RPMI7951 (cell line): Measurements from ENCODE around the gene PDIA4. TPM values are rescaled to one million over a fixed set of nuclear protein-coding genes. Genes with fewer than 3 reads are reported as not detected.
"Not testable (repeated sequence)": the region's sequence is repeated elsewhere in the genome, so short reads cannot be mapped to it uniquely, and the experiment has no call there.

Experiments used
- DNase-seq: peaks from one replicate; pipeline ENCODE4 v3.0.0-alpha.2; 2012; ENCODE audit warnings: low read depth
- total RNA-seq: library from RNA; depleted of rRNA; stranded (reverse); fragments of >200 nt; shearing (Covaris generic); gene quantifications from 2 replicates; pipeline ENCODE4 v1.2.3, GENCODE V29; 2014

PDIA4 gene
- total RNA-seq, 1 experiment from 2014 or later: 237 TPM

DNA sequence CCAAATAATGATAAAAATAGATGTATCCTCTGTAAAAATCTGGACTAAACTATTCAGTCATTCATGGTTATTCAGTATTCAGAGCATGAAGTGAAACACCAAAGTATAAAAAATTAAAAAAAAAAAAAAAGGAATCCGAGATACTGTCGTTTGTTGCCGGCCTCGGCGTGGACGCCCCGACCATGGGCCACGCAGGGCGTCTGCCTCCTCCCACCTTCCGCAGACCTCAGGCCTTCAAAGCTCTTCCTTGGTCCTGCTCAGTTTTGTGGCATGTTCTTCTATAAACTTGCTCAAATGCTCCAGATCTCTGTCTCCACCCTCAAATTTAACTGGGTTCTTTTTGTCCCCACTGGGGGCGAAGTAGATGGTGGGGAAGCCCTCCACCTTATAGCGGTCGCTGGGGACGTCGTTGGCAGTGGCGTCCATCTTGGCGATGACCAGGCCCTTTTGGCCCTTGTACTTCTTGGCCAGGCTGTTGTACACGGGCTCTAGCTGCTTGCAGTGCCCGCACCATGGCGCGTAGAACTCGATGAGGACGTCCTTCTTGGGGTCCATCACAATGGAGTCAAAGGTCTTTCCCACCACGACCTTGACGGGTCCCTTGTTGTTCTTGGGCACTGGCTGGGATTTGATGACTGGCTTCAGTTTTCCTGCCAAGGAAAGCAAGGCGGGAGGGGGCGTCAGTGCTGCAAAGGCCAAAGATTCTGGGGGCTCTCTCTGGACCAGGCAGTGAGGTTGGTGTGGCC is 24.6 kb downstream of the PDIA4 start:
- DNase-seq: no peak

DNA sequence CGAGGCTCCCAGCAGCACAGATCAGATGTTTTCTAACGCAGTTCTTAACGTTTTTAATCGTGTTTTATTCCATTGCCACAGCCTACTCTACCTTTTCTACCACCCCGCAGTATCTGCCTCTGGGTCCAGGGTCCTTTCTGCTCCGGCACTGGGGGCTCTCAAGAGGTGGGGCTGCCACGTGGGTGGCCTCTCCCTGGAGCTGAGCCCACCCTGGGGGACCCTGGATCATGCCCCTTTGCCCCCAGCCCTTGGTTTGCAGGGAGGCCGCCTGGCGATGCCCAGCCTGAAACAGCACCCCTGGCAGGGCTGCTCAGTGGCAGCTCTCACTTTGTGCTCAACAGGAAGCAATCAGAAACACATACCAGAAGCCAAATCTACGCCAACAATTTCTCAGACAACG is 25.3 kb downstream of the PDIA4 start:
- no peak for DNase-seq

DNA sequence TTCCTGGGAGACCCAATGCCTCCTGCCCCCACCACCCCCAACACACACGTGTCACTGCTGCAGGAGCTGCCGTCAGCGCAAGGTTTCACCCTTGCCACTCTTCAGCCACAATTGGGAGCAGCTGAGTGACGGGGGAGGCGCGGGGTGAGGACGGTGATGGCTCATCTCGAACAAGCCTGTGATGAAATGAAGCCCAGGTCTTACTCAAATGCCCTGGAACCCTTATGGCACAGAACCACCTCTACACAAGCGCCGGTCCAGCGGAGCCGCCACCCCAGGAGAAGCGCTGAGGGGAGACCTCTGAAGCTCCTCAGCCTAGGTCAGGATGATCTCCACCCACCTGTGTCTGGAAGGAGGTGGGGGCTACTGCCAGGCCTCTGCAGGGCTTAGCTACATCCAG is 25.7 kb downstream of the PDIA4 start:
- no peak for DNase-seq

DNA sequence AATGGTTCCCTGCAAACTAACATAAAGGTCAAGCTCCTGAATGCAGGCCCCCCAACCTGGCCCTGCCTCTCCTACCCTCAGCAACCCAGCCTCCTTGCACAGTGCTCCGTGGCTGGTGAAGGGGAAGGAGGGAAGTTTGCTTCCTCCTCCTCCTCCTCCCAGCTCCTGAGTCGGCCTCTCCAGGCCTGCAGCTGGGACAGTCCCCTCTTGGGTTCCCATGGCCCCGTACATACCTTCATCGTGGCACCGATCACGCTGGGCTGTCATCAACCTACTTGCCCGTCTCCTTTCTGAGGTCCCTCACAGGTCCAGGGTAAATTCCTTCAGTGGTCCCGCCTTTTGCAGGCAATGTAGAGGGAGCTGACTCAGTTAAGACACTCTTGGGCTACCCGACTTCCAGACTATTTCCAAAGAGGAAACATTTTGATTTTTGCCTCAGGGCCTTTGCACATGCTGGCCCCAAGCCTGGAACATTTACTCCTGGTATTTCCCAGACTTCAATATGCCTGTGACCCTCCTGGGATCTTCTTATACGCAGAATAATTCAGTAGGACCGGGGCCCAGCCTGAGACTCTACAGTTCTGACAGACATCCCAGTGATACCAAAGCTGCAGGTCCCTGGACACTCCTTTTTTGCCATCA is 26.8 kb downstream of the PDIA4 start:
- DNase-seq: no peak

DNA sequence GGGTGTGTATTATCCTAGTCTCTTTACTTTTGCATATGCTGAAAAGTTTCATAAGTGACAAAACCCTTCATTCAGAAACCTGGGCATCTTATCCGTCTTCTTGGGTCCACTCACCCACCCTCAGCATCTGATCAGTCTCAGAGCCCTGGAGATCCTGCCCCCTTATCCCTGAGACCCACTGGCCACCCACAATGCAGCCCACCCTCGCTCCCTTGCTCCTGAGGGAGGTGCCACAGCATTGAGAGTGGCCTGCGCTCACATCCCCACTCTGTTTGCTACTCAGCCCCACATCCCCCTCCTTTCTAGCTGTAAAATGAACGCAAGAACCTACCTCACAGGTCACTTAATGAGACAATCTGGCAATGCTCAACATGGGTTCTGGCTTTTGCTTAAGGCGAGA is 27.3 kb downstream of the PDIA4 start:
- DNase-seq: no peak

DNA sequence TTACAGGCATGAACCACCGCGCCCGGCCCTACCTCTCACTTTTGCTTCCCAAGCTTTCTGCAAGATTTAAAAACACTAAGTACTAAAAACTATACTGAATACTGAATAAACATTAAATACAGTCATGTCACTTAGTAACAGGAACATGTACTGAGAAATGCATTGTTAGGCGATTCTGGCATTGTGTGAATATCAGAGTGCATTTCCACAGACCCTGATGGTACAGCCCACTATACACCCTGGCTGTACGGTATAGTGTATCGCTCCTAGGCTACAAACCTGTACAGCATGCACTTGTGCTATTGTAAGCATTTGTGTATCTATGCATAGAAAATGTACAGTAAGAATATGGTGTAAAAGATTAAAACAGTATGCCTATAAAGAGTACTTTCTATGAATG is 29.1 kb downstream of the PDIA4 start:
- no peak for DNase-seq

DNA sequence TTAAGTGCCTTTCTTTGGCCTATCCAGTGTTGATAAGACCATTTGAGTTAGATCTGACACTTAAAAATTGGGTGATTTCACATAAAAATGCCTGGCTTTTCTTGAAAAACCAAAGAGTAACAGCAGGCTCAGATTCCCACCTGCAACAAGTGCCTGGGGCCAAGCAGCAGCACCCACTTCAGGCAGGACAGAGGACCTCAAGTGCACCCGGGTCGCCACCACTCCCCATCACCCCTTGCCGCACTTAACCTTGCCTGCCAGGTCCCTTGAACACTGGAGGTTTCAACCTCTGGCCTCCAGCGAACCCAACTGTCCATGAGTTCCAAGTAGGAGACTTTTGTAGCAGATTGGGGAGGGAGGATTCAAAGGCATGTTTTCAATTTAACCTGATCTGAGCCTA is 30.8 kb downstream of the PDIA4 start:
- no peak for DNase-seq

DNA sequence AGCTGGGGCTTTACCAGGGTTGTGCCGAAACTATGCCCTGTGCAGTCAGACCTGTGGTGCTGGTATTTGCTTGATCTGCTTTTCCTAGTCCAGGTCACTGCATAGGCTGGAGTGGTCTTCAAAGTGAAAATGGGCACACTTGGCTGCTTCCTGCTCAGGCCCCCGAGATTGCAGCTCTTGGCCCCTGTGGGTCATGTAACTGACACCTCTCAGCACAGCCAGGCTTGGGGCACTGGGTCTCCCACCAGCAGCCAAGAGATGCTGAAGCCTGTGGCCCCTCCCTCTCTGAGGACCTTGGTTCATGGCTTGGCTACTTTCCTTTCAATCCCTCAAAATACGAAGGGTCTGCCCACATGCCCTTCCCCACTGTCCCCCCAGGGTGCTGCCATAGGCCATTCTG is 33.7 kb downstream of the PDIA4 start:
- no peak for DNase-seq

DNA sequence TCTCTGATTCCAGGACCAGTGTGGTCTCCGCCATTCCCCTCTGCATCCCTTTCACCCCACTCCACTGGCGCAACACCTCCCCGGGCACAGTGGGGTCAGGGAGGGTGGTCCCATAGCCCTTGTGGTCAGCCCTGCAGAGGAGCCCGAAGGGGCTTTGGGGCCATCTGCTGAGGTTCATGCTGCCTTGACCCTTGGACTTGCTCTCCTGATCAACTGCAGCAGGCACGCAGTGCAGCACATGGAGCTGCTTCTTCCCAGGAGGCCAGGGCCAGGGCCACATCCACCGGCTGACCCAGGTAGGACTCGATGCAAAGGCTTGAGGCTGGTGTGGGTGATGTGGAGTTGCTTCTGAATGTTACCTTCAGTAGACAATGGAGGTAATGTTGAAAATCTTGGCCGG is 35.1 kb downstream of the PDIA4 start:
- DNase-seq: no peak

DNA sequence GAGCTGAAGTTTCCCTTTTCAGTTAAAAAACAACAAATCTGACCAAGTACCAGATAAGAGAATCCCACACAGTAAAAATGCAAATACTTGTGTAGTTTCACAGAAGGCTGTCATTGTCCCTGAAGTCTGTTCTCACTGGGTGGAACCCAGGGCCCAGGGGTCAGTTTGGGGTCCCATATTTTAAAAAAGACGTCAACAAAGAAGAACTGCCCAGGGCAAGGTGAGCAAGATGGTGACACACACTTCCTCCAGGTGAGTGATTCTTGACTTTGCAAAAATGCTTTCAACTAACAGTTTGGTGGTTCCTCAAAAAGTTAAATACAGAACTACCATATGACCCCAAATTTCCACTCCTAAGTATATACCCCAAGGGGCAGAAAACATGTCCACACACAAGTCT is 36.8 kb downstream of the PDIA4 start:
- no peak for DNase-seq

DNA sequence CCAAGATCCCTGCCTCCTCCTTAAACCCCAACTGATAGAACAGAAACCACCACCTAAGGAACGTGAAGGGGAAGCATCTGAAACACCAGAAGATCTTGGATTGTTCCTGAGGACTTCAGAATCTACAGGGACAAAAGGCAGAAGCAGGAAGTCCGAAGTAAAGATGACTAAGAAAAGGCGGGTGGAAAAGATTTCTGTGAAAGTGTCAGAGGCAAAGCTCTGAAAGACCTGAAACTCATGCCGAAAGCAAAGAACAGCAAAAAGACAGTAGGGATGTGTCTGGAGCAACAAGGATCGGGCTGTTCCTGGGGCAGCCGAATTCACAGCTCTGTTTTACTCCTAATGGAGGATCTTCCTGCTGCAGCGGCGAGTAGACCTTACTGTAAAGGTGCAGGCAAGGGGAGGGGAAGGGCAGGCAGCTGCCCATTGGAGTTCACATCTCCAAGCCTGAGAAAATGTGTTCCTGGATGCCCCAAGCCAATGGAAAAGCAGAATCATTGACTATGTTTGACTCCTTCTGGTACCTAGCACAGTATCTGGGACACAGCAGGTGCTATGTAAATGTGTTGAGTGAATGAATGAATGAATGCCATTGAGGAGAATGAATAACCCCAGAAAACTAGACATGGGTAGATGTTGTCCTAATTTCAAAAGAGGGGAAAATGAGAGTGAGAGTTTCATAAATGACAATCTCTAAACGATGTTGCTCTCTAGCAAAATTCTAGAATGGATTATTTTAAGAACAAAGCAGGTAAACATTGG is 40.4 kb downstream of the PDIA4 start:
- no peak for DNase-seq

DNA sequence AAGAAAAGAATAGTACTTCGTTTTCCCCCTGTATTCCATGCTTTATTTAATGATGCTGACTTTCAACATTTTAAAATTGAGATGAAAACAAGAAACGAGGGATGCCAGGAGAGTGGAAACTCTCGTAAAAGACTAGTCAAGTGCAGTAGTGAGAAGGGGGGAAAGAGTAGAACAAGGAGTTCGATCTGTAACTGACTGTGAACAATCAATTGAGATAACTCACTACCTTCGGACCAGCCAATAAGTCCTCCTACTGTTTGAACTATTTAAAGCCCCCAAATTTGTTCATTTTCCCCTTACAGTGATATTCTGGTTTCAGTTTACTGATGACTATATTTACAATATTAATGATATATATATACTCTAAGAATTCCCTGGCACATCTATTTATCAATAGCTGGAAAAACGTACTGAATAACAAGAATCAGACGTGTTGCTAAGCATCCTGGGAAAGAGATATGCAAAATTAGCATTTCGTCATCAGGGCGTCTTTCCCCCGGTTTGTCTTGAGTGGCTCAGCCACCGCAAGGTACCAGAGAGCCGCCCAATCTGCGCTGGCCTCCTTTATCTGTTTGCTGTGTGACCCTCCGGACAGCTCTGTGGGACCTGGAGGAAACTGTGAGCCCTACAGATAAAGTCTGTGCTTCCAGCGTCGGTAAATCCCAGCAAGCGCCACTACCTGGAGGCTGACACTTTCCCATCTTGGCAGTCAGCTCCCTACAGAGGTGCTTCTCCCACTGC is 41.1 kb downstream of the PDIA4 start:
- peak; percentile 88 for DNase-seq

DNA sequence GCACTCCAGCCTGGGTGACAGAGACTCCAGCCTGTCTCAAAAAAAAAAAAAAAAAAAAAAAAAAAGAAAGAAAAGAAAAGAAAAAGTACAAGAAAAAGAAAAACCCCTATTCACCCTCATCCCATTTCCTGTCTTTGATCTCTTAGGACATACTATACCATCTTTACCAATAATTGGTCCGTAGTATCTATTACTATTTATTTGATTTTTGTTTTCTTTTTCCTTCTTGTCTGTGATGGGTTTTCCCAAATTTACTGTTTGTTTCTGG is 41.6 kb downstream of the PDIA4 start:
- no peak for DNase-seq

DNA sequence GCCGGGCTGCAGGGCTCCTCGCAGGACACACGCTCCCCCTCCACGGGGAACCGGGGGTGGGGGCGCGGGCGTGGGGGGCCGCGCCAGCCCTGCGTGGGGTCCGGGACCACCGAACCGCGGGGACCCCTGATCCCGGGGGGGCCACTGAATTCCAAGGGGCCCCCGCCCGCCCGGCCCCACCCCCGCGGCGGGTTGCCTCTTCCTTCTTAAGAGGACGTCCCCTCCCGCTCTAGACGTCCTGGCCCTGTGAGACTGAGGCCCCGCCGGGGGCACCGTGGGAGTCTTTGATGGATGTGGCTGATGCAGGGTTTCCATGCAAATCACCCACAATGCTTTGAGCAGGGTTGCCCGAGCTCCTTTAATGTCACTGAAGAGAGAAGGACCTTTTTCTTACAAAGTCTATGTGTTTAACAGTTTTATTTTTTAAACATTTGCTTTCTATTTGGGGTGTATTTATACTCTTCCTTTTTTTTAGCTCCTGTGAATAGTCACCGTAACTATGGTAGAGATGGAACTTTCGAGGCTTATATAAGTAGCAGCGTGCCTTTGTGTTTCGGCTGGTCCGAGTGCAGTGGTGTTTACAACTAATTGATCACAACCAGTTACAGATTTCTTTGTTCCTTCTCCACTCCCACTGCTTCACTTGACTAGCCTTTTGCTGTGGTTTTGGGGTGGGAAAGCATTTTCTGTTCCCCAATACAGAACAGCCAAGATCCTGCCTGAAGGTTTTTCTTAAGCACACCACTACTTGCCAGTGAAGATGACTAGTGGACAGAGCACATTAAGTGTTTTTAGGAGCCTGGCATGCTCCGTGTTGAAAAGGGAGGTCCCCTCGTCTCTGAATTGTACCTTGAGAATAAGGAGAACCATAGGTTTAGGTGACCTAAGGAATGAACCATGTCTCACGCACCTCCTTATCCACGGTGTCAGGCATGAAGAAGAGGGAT is 44.8 kb downstream of the PDIA4 start:
- peak; percentile 81 for DNase-seq

DNA sequence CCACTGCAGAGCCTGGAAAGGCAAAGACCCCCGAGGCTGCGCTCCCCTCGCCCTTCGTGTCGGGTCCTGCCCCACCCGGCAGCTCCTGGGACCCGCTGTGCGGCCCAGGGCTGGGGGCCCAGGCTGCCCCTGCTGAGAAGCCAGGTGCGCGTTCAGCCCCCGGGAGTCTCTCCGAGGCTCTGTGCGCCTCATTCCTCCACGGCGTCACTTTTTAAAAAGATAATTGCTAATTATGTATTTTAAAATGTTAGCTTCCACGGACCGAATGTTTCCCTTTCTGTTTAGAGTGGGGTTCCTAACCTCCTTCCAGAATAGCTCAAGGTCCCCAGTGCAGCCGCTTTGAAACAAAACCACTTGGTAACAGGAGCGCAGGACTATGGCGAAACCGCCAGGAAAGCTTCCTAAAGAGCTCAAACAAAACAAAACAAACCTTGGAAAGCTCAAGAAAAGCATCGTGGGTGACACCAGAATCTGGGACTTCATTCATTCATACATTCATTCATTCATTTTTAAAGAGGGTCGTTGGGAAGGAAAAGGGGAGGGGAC is 45.6 kb downstream of the PDIA4 start:
- DNase-seq: peak; percentile 31

DNA sequence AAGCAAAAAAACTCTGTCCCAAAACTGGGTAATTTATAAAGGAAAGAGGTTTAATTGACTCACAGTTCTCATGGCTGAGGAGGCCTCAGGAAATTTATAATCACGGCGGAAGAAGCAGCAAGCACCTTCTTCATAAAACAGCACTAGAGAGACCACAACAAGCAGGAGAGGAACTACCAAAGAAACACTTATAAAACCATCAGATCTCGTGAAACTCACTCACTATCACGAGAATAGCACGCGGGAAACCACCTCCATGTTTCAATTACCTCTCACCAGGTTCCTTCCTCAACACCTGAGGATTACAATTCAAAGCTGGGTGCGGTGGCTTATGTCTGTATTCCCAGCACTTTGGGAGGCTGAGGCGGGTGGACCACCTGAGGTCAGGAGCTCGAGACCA is 48.5 kb downstream of the PDIA4 start:
- no peak for DNase-seq

DNA sequence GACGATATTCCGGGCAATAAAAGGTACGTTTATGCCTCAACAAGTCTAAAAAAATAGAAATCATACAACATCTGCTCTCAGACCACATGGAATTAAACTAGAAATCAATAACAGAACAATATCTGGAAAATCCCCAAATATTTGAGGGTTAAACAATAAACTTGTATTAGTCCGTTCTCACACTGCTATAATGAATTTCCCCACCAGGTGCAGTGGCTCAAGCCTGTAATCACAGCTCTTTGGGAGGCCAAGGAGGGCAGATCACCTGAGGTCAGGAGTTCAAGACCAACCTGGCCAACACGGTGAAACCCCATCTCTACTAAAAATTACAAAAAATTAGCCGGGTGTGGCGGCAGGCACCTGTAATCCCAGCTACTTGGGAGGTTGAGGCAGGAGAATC is 49.2 kb downstream of the PDIA4 start:
- not testable (repeated sequence) for DNase-seq

DNA sequence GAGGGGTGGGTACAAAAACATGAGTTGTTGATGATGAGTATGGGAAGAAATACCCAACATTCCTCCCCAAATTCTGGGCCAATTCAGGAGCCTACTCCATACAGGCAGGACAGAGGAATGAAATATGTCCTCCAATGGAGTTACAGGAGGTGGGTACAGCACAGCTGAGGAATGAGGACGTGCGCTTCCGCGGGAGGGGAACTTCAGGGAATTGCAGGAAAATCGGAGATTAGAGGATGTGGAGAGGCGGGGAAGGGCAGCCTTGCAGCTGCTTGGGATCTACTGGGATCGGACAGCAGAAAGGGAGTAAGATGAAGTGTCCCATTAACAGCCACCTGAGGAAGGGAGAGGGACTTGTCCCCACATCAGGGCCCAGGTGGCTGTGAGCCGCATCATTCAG is 50.2 kb downstream of the PDIA4 start:
- no peak for DNase-seq

DNA sequence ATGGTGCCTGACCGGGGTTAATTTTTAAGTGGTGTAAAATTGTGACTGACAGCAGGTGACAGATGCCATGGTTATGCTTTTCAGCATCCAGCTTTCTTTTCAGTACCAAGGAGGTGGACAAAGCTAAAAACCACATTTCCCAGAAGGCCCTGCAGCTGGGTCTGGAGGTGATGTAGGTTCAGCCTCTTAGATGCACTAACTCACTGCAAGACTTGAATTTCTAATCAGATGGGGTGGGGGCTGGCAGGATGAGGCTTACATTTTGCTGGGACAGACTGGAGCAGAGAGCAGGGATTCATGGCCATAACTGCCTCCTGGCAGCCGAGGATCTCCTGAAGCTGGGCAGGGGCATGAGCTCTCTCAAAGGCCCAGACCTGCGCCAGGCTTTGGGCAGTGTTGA is 52.4 kb downstream of the PDIA4 start:
- DNase-seq: no peak

DNA sequence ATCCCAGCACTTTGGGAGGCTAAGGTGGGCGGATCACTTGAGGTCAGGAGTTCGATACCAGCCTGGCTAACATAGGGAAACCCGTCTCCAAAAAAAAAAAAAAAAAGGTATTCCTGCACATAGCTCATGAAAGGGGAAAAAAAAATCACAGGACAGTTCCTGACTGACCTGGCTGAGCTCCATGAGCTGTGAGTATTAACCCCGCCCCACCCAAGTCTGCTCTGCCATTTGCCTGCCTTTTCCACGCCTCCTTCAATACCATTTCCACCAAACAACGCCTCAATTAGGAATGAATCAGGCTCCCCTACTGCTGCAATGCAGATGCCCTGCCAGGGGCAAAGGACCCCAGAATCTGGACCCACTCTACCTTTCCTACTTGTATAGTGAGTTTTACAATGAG is 55.0 kb downstream of the PDIA4 start:
- no peak for DNase-seq

DNA sequence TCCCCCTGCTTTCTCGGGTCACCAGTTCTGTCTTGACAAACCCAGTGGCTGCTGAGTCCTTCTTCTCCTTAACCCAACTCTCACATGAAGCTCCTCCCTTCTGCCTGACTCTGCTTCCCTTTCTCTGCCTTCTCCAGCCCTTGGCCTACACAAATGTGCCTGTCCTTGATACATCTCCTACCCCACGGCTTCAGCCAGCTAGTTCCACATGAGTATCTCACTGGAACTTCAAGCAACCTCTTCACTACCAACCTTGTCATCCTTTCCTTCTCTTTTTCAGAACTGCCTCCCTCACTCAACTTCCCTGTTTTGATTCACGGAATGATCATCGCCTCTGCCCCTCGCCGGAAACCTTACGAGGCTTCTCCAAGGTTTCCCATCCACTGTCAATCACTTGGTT is 55.9 kb downstream of the PDIA4 start:
- no peak for DNase-seq
